Stimulated activated naive CD8-positive, alpha-beta T cell treated with anti-CD3 and anti-CD28 coated beads, Interleukin-15, amount 100 ng/mL, for 72 hours (primary cell): Measurements from ENCODE around the gene POLD1.

Experiments used
- ATAC-seq: fragments of 150-1000 bp; cut with Tn5 transposase; 2 replicates; pipeline ENCODE4 v1.10.0; 2021; ENCODE audit warnings: mild to moderate bottlenecking, moderate library complexity
- DNase-seq, 2 donors: peaks; one replicate each; pipeline ENCODE4 v3.0.0; 2021 to 2022
- H3K27ac Mint-ChIP-seq, 2 donors: one replicate each; pipeline ENCODE4 v1.8.0; 2022; ENCODE audit warnings: mild to moderate bottlenecking in 2 of 2, mixed read lengths in 2 of 2, moderate library complexity in 2 of 2
- H3K27me3 Mint-ChIP-seq: one replicate; pipeline ENCODE4 v1.8.0; 2022; ENCODE audit warnings: mixed read lengths
- H3K4me1 Mint-ChIP-seq: one replicate; pipeline ENCODE4 v1.8.0; 2022; ENCODE audit warnings: mild to moderate bottlenecking, mixed read lengths
- H3K4me3 Mint-ChIP-seq, 2 donors: one replicate each; pipeline ENCODE4 v1.8.0; 2022; ENCODE audit warnings: mild to moderate bottlenecking in 2 of 2, mixed read lengths in 2 of 2, moderate library complexity in 1 of 2
- H3K9me3 Mint-ChIP-seq, 2 donors: one replicate each; pipeline ENCODE4 v1.8.0; 2022; ENCODE audit warnings: mixed read lengths in 2 of 2

Gene POLD1

DNA sequence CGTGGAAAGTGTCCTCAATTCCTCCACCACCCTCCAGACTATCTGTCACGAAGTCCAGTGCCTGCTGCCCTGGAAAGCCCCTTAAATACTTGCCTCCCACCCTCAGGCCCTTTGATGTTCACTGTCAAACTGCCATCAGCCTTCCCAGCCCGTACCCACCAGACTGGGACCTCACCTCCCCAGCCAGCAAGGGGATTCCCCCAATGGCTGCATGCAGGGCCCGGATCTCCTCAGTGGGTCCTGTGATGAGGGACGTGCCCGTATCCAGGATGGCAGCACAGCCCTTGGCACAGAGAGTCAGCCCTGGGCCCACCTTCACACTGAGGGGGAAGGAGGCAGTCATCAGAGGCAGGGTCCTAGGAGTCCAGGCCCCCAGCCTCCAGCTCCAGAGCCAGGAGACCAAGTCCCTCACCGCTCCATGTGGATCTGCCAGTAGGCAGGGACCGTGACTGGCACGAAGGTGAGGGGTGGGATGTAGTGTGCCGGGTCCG lies 24.8 kb upstream of the POLD1 start:
- H3K27ac Mint-ChIP-seq = peak overlapping the region; percentile 97 to 99
- no peaks in the 10 kb centered on the region for H3K27me3 Mint-ChIP-seq
- ATAC-seq (no peak), DNase-seq (peak in 1 of 2 donors; percentile 30)
- peaks cover 72% of the 10 kb centered on the region for H3K4me1 Mint-ChIP-seq
- H3K4me3 Mint-ChIP-seq = peak overlapping the region; percentile 94 to 96
- peaks cover 0 to 20% of the 10 kb centered on the region in 2 donors for H3K9me3 Mint-ChIP-seq

DNA sequence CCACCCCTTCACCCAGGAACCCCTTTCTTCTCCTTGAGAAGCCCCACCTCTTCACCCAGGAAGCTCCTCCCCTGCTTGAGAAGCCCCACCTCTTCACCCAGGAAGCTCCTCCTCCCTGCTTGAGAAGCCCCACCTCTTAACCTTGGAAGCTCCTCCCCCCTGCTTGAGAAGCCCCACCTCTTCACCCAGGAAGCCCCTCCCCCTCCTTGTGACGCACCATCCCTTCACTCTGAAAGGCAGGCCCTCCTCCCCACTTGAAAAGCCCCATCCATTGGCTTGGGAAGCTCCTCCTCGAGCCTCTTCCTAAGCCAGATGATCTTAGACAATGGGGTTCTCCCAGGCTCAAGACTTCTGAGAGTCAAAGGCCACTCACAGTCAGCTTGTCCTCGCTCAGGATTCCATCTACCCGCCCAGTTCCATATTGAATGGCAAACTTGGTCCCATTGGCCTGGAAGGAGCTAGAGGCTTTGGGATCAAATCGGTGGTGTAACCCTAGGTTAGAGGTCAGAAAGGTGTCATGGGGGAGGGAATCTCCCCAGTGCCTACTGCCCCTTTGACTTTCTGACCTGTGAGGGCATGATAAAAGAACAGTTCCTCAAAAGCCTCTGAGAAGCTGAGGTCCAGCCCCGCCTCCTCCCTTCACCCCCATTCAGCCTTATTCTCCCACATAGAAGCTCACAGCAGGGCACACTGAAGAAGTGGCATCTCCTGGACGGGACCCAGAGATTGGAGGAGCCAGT lies 22.7 kb upstream of the POLD1 start:
- peaks cover 0 to 20% of the 10 kb centered on the region in 2 donors for H3K9me3 Mint-ChIP-seq
- no peak overlapping the region for H3K27ac Mint-ChIP-seq

DNA sequence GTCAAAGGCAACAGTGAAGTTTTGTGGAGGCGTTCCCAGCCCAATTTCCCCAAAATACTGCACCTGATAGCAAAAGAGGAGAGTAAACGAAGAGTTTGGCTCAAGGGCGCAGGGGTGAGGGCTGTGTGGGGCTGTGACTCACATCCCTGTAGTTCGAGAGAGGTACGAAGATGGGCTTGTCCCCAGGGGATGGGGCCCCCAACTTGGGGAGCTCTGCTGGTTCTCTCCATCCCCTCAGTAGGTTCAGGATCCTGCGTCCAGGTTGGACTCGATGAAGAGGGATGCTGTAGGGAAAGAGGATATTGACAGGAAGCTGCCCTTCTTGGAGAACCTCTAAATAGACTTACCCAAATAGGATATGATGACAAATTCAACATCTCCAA lies 22.1 kb upstream of the POLD1 start:
- Mint-ChIP-seq H3K27ac (no peak overlapping the region), H3K4me1 (peaks cover 90% of the 10 kb centered on the region), H3K9me3 (peaks cover 0 to 20% of the 10 kb centered on the region in 2 donors), H3K4me3 (peak overlapping the region; percentile 69 to 70), H3K27me3 (no peaks in the 10 kb centered on the region)
- ATAC-seq (no peak), DNase-seq (no peak)

More for the DNA sequence above, 22.7 kb upstream of the POLD1 start:
- no peaks in the 10 kb centered on the region for H3K27me3 Mint-ChIP-seq
- peak in 1 of 2 donors; percentile 32 for DNase-seq
- peaks cover 89% of the 10 kb centered on the region for H3K4me1 Mint-ChIP-seq
- peak overlapping the region; percentile 69 to 70 for H3K4me3 Mint-ChIP-seq
- no peak for ATAC-seq

DNA sequence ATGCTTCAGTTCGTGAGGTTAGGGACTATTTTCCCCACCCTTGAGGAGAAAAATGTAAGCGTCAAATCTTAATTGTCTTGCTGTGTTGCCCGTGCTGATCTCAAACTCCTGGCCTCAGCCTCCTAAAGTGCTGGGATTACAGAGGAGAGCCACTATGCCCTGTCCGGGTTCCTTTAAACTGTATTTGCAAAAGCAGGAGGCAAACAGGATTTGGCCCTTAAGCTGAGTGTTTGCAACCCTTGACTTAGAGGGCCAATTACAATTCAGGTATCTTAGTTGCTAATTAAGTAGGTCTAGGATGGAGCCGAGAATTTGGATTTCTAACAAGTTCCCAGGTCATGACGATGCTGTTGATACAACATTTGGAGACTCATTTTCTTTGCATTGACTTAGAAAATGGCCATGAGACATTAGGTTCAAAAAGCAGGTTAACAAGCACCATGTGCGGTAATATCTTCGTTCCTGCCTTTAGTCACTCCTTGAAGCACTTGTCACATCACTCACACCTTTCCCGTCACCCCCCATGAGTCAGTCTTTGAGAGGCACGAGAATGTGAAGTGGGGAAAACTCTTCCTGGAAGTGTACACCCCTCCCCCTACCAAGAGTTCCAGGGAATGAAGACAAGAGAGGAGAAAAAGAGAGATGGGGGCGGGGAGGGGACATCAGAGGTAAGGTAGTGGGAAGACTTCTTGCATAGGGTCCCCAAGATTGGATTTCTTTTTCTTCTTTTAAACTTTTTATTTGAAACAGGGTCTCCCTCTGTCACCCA lies 21.3 kb upstream of the POLD1 start:
- peak in 1 of 2 donors; percentile 27 for DNase-seq
- Mint-ChIP-seq H3K9me3 (peaks cover 0 to 20% of the 10 kb centered on the region in 2 donors), H3K4me1 (peaks cover 91% of the 10 kb centered on the region), H3K4me3 (peak overlapping the region; percentile 69 to 81), H3K27ac (peak overlapping the region; percentile 86 to 92), H3K27me3 (no peaks in the 10 kb centered on the region)
- ATAC-seq = peak; percentile 35

DNA sequence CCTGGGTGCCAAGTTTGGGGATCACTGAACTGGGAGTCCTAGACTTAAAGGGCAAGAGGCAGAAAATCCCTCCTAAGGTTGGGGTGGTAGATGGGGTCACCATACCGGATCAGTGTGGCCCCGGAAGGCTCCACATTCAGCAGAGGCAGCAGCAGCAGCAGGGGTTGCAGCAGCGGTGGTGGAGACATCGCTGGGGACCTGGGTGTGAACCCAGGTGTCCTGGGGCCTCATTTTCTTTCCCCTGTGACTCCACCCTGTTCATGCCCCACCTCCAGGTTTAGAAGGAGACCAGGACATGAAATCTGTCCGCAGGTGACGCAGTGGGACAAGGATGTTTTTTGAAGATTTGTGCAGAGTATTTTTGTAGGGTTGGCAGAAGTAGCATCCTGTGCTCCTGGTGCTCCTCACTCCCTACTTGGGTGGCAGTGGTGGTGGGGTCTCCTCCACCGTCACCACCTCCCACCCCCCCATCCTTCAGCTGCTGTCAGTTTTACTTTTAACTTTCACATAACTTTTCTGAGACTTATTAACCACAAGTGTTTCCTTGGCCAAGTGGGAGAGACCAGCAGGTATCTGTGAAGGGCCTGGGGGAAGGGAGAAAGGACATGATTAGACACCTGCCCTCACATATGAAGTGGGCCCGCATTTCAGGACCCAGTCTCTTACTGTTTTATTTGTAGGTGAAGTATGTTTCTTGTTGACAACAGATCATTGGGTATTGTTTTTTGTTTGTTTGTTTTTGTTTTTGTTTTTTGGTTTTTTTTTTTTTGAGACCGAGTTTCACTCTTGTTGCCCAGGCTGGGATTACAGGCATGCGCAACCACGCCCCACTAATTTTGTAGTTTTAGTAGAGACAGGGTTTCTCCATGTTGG lies 18.5 kb upstream of the POLD1 start, which contains the start of gene NAPSA:
NAPSA (minus strand) TSS at position 206 of the 873 bp plus-strand sequence; CDS start at position 188, 18 bp downstream.
- peaks cover 0 to 6% of the 10 kb centered on the region in 2 donors for H3K9me3 Mint-ChIP-seq
- peaks cover 86% of the 10 kb centered on the region for H3K4me1 Mint-ChIP-seq
- no peaks in the 10 kb centered on the region for H3K27me3 Mint-ChIP-seq
- H3K4me3 Mint-ChIP-seq = peak within 1 kb of the TSS; percentile 76 to 82
- peak within 1 kb of the TSS; percentile 38 to 94 for H3K27ac Mint-ChIP-seq
- DNase-seq (peak in 1 of 2 donors; percentile 32), ATAC-seq (peak; percentile 6)

DNA sequence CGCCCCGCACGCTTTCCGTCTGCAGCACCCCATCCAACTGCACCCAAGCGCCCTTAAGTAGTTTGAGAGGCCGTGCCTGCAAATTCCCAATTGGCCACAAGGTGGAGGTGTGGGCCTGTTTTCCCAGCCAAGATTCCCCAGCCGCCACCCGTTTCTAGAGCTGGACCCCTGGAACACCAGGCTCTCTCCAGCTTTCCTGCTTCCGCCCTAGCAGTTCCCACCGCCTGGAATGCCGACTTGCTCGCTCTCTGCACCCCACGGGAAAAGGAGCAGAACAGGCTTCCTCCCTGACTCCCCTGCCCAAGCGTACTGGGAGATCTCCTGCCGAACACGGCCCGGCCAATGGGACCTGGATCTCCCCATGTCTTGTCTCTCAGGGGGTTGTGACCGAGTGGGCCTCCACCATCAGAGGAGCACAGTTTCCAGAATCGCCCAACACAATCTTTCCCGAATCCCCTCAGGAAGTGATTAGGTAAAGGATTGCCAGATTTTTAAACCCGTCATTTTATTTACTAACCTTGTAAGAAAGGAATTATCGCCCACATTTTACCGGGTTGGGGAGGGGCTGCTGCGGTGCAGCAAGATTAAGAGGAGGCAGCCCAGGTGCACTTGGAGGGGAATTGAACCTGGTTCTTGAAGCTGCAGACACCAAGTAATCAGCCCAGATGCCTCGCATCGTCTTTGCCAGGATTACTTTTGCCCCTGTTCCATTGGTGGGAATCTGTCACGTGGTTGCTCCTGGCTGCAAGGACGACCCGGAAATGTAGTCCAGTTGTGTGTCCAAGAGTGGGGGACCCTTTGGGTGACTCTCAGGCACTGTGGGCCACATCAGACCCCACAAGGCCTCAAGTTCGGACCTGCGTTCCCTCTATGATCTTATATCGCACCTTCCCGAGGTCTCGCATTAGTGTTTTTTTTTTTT lies 15.2 kb upstream of the POLD1 start:
- Mint-ChIP-seq H3K4me3 (peak overlapping the region; percentile 90 to 96), H3K9me3 (no peaks in the 10 kb centered on the region), H3K27ac (peak overlapping the region; percentile 95 to 99), H3K4me1 (peaks cover 53% of the 10 kb centered on the region), H3K27me3 (no peaks in the 10 kb centered on the region)
- peak; percentile 81 to 82 for DNase-seq
- ATAC-seq = peak; percentile 78

DNA sequence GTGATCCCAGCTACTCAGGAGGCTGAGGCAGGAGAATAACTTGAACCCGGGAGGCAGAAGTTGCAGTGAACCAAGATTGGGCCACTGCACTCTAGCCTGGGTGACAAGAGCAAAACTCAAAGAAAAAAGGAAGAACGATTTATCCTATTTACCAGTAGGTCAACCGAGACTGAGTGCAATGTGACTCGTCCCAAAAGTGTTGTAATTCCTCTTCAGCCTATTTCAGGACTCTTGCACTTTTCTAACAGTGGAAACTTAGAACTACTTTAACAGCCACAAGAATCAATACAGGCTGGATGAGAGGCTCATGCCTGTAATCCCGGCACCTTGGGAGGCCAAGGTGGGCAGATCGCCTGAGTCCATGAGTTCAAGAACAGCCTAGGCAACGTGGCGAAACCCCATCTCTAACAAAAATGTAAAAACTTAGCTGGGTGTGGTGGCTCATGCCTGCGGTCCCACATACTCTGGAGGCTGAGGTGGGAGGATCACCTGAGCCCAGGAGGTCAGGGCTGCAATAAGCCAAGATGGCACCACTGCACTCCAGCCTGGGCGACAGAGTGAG lies 12.2 kb upstream of the POLD1 start:
- ATAC-seq = no peak
- DNase-seq = no peak
- Mint-ChIP-seq H3K4me1 (peaks cover 42% of the 10 kb centered on the region), H3K4me3 (no peak overlapping the region), H3K27ac (no peak overlapping the region), H3K27me3 (no peaks in the 10 kb centered on the region), H3K9me3 (no peaks in the 10 kb centered on the region)

DNA sequence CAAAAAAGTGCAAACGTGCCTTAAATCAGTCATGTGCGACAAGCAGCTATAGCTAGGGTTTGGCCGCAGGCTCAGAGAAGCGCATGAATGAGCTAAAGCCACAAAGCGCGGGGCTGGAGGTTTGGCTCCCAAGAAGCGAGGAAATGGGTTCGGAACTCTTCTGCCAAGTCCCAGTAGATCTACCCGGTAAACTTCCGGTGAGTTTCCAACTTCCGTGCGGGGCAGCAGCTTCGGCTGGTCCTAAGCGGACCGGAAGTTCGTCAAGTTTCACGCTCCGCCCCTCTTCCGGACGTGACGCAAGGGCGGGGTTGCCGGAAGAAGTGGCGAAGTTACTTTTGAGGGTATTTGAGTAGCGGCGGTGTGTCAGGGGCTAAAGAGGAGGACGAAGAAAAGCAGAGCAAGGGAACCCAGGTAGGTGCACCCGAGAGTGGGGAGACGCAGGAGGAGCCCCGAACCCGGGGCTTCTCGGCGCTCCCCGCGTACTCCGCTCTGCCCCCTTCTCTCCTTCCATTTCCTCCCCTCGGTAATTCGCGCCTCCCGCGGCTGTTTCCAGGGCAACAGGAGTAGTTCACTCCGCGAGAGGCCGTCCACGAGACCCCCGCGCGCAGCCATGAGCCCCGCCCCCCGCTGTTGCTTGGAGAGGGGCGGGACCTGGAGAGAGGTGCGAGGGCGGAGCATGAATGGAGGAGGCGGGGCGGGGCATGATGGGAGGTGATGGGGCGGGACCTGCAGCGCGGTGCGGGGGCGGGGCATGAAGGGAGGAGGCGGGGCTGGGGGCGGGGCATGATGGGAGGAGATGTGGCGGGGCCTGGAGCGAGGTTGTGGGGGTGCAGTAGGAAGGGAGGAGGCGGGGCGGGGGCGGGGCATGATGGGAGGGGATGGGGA lies 7.7 kb upstream of the POLD1 start, which contains the start of gene NR1H2:
NR1H2 (plus strand) TSS at position 292 of the 885 bp plus-strand sequence. CDS start 1,149 bp downstream, outside the sequence.
- peak; percentile 97 for ATAC-seq
- Mint-ChIP-seq H3K9me3 (no peaks in the 10 kb centered on the region), H3K27ac (peak within 1 kb of the TSS; percentile 94 to 98), H3K4me3 (peak within 1 kb of the TSS; percentile 98), H3K4me1 (peaks cover 39% of the 10 kb centered on the region), H3K27me3 (no peaks in the 10 kb centered on the region)
- peak; percentile 90 to 94 for DNase-seq

DNA sequence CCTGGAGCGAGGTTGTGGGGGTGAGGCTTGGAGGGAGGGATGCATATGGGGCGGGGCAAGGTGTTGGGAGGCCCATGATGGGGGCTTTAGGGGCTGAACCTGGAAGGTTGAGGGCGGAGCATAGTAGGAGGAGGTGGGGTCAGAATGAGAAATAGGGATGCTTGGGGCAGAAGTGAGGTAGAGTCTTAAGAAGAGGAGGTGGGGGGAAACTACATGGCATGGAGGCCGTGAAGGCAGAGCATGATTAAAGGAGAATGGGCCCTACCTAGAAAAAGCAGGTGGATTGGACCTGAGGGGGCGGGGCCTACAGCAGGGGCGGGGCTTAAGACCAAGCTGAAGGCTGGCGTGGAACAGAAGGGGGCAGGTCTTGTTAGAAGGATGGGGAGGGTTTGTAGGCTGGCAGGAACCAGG lies 7.1 kb upstream of the POLD1 start:
- DNase-seq (no peak), ATAC-seq (peak; percentile 2)
- H3K27me3 Mint-ChIP-seq = no peaks in the 10 kb centered on the region
- H3K9me3 Mint-ChIP-seq = no peaks in the 10 kb centered on the region
- peak overlapping the region; percentile 98 for H3K4me3 Mint-ChIP-seq
- H3K4me1 Mint-ChIP-seq = peaks cover 39% of the 10 kb centered on the region
- H3K27ac Mint-ChIP-seq = peak overlapping the region; percentile 52 to 61

DNA sequence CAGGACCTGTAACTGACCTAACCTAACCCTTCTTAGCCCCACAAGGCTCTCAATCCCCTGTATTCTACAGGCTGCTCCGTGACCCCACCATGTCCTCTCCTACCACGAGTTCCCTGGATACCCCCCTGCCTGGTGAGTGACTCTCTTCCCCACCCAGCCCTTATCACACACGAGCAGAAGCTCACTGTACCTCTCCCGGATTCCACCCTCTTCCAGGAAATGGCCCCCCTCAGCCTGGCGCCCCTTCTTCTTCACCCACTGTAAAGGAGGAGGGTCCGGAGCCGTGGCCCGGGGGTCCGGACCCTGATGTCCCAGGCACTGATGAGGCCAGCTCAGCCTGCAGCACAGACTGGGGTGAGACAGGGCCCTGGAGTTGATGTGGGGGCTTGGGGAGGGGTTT lies 6.6 kb upstream of the POLD1 start:
- Mint-ChIP-seq H3K9me3 (no peaks in the 10 kb centered on the region), H3K27ac (no peak overlapping the region), H3K4me3 (peak overlapping the region; percentile 98), H3K4me1 (peaks cover 39% of the 10 kb centered on the region), H3K27me3 (no peaks in the 10 kb centered on the region)
- no peak for ATAC-seq
- DNase-seq = no peak

DNA sequence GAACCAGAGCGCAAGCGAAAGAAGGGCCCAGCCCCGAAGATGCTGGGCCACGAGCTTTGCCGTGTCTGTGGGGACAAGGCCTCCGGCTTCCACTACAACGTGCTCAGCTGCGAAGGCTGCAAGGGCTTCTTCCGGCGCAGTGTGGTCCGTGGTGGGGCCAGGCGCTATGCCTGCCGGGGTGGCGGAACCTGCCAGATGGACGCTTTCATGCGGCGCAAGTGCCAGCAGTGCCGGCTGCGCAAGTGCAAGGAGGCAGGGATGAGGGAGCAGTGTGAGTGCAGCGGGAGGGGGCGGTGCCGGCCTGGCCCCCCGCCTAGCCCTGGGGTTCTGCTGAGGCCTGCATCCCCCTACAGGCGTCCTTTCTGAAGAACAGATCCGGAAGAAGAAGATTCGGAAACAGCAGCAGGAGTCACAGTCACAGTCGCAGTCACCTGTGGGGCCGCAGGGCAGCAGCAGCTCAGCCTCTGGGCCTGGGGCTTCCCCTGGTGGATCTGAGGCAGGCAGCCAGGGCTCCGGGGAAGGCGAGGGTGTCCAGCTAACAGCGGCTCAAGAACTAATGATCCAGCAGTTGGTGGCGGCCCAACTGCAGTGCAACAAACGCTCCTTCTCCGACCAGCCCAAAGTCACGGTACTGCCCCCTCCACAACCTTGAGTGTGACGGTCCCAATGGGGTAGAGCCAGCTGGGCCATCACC lies 5.8 kb upstream of the POLD1 start:
- DNase-seq (no peak), ATAC-seq (no peak)
- Mint-ChIP-seq H3K27me3 (no peaks in the 10 kb centered on the region), H3K27ac (no peak overlapping the region), H3K4me3 (peak overlapping the region; percentile 5 to 51), H3K9me3 (no peaks in the 10 kb centered on the region), H3K4me1 (peaks cover 43% of the 10 kb centered on the region)

DNA sequence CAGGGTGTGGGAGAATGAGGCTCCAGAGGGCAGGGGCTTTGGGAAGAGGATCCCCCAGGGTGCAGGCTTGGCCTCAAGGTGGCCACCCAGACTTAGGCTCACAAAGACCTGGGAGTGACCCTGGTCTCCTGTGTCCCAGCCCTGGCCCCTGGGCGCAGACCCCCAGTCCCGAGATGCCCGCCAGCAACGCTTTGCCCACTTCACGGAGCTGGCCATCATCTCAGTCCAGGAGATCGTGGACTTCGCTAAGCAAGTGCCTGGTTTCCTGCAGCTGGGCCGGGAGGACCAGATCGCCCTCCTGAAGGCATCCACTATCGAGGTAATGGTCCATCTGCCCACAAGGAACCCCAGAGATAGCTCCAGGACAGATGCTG lies 5.3 kb upstream of the POLD1 start:
- no peaks in the 10 kb centered on the region for H3K9me3 Mint-ChIP-seq
- H3K27ac Mint-ChIP-seq = no peak overlapping the region
- H3K4me3 Mint-ChIP-seq = no peak overlapping the region
- no peaks in the 10 kb centered on the region for H3K27me3 Mint-ChIP-seq
- DNase-seq = no peak
- peaks cover 49% of the 10 kb centered on the region for H3K4me1 Mint-ChIP-seq
- no peak for ATAC-seq

DNA sequence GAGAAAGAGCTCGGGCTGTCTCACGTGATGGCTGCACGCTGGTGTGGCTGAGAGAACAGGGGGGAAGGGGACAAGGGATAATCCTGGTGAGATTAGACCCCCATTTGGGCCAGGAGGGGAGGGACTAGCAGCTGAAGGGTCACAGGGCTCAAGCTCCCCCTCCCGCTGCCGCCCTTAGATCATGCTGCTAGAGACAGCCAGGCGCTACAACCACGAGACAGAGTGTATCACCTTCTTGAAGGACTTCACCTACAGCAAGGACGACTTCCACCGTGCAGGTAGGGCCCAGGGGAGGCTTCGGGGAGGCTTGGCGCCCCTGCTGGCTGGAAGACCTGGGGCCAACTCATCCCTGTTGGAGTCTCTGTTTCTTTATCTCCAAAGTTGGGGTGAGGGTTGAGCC lies 4.5 kb upstream of the POLD1 start:
- no peak overlapping the region for H3K4me3 Mint-ChIP-seq
- no peak for DNase-seq
- peaks cover 49% of the 10 kb centered on the region for H3K4me1 Mint-ChIP-seq
- no peak for ATAC-seq
- H3K9me3 Mint-ChIP-seq = no peaks in the 10 kb centered on the region
- H3K27me3 Mint-ChIP-seq = no peaks in the 10 kb centered on the region
- peak overlapping the region in 1 of 2 donors; percentile 54 for H3K27ac Mint-ChIP-seq
